C4-2B (cell line): ENCODE measurements around the gene WWP2.
"Not testable (repeated sequence)": the region's sequence is repeated elsewhere in the genome, so short reads cannot be mapped to it uniquely, and the experiment has no call there.

Experiments used
- H3K27ac ChIP-seq: fragments of 450-650 bp; 2 replicates; pipeline ENCODE4 v1.5.1; 2017
- CTCF ChIP-seq: fragments of 450-650 bp; conservative IDR thresholded peaks from 2 replicates; pipeline ENCODE4 v1.5.1; 2017; ENCODE audit warnings: mild to moderate bottlenecking
- ZFX ChIP-seq: fragments of 450-650 bp; IDR thresholded peaks from 2 replicates; pipeline ENCODE4 v1.6.1; 2017

The WWP2 gene

GRCh38 chr16:69847643-69848042 lies 85.5 kb downstream of the WWP2 start:
- H3K27ac ChIP-seq, result no peak overlapping the region
- TF ChIP-seq ZFX (no peak), CTCF (no peak)

DNA sequence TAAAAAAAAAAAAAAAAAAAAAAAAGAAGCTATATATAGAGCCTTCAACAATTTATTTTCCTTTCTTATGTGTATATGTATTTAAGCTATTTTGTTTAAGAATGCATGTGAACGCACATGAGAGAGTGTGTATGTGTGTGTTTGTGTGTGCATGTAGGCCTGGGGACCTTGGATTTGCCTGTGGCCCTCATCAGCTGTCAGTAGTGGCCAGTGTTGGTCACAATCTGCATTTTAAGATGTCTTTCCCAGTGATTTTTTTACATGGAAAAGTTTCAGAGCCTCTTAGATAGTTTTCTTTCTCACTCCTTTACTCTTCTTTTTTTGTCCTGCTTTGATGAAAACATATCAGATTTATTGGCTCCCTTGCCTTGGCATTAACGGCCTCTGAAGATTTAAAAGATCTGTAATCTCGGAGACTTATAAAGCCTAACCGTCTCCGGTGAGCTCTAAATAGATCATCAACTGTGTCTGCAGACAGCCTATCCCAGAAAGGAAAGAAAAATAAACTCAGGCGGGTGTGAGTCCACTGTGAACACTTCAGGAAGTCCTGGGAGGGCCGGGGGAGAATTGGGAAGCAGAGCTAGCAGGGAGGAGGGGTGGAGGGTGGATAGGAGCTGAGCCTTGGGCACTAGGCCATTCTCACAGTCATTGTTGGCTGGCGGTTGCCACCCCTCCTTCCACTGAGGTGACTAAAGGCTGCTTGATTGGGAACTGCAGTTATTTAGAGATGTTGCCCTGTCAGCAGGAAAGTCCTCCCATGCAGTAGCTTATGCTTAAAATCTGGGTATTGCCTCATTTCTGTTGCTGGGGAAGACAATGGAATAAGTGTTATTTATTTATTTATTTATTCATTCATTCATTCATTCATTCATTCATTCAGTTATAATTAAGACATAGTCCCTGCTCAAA lies 86.8 kb downstream of the WWP2 start:
- H3K27ac ChIP-seq, result no peak overlapping the region
- TF ChIP-seq ZFX (no peak), CTCF (no peak)

DNA sequence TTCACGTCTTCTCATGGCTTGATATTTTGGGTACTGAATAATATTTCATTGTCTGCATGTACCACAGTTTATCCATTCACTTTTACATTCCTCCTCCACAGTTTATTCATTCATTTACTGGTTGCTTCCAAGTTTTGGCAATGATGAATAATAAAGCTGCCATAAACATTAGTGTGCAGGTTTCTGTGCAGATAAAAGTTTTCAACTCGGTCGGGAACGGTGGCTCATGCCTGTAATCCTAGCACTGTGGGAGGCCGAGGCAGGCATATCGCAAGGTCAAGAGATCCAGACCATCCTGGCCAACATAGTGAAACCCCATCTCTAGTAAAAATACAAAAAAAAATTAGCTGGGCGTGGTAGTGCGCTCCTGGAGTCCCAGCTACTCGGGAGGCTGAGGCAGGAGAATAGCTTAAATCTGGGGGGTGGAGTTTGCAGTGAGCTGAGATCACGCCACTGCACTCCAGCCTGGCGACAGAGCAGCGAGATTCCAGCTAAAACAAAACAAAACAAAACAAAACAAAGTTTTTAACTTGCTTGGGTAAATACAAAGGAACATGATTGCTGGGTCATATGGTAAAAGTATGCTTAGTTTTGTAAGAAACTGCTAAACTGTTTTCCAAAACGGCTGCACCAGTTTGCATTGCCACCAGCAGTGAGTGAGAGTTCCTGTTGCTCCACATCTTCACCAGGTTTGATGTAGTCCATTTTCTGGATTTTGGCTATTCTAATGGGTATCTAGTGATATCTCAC lies 89.5 kb downstream of the WWP2 start:
- peak overlapping the region; percentile 45; the same call in 1 of the 2 replicates for H3K27ac ChIP-seq
- TF ChIP-seq ZFX (no peak), CTCF (no peak)

- H3K27ac ChIP-seq, result no peak overlapping the region
- TF ChIP-seq ZFX (no peak), CTCF (no peak)
Measured at GRCh38 chr16:69852815-69853214, 90.7 kb downstream of the WWP2 start.

GRCh38 chr16:69853481-69853880 lies 91.3 kb downstream of the WWP2 start:
- TF ChIP-seq CTCF (no peak), ZFX (no peak)
- no peak overlapping the region for H3K27ac ChIP-seq

DNA sequence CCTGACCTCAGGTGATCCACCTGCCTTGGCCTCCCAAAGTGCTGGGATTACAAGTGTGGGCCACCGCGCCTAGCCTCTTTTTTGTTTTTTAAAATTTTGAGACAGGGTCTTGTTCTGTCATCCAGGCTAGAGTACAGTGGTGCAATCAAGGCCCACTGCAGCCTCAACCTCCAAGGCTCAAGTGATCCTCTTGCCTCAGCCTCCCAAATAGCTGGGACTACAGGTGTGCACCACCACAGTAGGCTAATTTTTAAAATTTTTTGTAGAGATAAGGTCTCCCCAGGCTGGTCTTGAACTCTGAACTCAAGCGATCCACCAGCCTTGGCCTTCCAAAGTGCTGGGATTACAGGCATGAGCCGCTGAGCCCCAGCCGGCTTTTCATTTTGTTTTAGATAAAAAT lies 92.6 kb downstream of the WWP2 start:
- H3K27ac ChIP-seq, result not testable (repeated sequence)

DNA sequence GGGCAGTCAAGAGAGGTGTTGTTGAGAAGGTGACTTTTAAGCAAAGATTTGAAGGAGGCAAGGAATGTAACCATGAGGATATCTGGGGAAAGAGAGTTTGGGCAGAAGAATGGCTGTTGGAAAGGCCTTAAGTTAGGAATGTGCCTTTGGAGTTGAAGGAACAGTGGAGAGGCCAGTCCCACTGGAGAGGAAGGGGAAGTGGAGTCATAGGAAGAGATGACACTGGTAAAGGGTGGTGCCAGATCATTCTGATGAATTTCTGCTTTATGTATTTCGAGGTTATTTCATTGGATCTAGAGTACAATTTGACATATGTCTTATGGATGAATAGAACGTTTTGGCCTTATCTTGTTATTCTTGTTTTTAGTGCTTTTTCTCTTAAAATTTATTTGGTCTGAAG lies 93.5 kb downstream of the WWP2 start:
- no peak overlapping the region for H3K27ac ChIP-seq
- no peak for TF ChIP-seq ZFX
- no peak for TF ChIP-seq CTCF
